ENCODE results near the gene R3HDM2.

The R3HDM2 gene

DNA sequence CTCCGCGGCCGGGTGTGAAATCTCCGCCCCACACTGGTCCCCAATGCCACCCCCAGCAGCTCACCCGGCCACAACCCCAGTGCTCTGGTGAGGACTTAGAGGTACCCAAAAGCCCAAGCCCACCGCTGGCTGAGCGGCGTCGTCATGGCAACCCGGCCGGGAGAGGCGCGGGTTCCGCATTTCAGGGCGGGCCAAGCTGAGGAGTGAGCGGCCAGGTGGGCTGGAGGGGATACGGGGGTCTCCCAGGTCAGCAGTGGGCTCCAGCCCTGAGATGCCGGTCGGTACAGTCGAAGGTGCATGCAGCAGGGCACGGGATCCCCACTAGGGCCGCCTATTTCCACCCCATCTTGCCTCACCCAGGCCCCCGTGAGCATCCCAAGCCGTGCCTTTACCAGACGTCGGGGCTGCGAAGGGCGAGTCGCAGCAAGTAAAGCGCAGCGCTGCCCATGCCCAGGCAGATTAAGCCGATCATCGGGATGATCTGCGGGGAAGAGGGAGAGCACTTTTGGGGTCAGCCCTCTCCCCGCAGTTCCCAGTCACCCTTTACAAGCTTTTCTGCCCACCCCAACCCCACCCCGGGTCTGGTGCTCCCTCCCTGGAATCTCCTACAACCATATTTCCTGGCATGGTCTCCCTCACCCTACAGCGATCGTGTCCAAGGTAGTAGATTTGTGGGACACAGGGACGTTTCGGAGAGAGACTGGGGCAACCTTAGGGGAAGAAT lies 194.5 kb downstream of the R3HDM2 start:
- TF ChIP-seq, protein P1, sequence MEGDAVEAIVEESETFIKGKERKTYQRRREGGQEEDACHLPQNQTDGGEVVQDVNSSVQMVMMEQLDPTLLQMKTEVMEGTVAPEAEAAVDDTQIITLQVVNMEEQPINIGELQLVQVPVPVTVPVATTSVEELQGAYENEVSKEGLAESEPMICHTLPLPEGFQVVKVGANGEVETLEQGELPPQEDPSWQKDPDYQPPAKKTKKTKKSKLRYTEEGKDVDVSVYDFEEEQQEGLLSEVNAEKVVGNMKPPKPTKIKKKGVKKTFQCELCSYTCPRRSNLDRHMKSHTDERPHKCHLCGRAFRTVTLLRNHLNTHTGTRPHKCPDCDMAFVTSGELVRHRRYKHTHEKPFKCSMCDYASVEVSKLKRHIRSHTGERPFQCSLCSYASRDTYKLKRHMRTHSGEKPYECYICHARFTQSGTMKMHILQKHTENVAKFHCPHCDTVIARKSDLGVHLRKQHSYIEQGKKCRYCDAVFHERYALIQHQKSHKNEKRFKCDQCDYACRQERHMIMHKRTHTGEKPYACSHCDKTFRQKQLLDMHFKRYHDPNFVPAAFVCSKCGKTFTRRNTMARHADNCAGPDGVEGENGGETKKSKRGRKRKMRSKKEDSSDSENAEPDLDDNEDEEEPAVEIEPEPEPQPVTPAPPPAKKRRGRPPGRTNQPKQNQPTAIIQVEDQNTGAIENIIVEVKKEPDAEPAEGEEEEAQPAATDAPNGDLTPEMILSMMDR (IDR thresholded peaks at IDR 0.05) = no peak
- Histone ChIP-seq H3K9me3 (no peaks in the 10 kb centered on the region), H3K4me1 (peaks cover 5 to 82% (median 71%) of the 10 kb centered on the region in 4 donors), H3K36me3 (peaks cover 0 to 37% (median 32%) of the 10 kb centered on the region in 3 donors), H3K27ac (peak overlapping the region; percentile 90 to 95), H3K27me3 (peaks cover 0 to 25% of the 10 kb centered on the region in 2 donors), H3K4me3 (peak overlapping the region; percentile 49 to 51)
- intact Hi-C loops (cut with DNase I; ENCODE audit: low total_unique reads) = no loop called here
- no peak for DNase-seq

DNA sequence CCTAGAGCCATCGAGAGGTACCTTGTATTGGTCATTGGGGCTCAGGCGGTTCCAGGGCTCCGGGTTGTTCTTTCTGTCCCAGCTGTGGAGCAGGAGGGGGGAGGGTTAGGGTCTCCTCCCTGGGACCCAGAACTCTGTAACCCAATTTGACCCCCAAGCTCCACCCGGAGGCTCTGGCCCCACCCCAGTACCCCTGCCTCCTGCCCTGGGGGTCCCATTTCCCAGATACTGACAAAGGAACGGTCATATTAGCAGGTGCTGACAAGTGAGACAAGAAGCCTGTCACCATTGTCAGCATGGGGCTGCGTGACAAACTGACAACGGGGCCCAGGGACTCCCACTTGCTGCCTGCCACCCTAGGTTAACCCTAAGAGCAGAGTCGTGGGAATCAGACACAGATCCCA lies 195.1 kb downstream of the R3HDM2 start:
- TF ChIP-seq, protein P1 (IDR thresholded peaks at IDR 0.05) = no peak
- H3K4me3 ChIP-seq = peak overlapping the region; percentile 49 to 51
- H3K9me3 ChIP-seq = no peaks in the 10 kb centered on the region
- intact Hi-C loops (cut with DNase I; ENCODE audit: low total_unique reads) = no loop called here
- H3K27me3 ChIP-seq = peaks cover 0 to 19% of the 10 kb centered on the region in 2 donors
- H3K4me1 ChIP-seq = peaks cover 5 to 82% (median 72%) of the 10 kb centered on the region in 4 donors
- DNase-seq = no peak
- peak overlapping the region; percentile 90 to 95 for H3K27ac ChIP-seq
- H3K36me3 ChIP-seq = peaks cover 0 to 40% (median 35%) of the 10 kb centered on the region in 3 donors

- H3K27me3 ChIP-seq = peaks cover 0 to 13% of the 10 kb centered on the region in 2 donors
- peak overlapping the region; percentile 49 to 51 for H3K4me3 ChIP-seq
- H3K27ac ChIP-seq = peak overlapping the region; percentile 90 to 95
- intact Hi-C loops (cut with DNase I; ENCODE audit: low total_unique reads) = no loop called here
- H3K9me3 ChIP-seq = no peaks in the 10 kb centered on the region
- TF ChIP-seq, protein P1 (IDR thresholded peaks at IDR 0.05) = peak; percentile 7 to 18
- peaks cover 5 to 82% (median 72%) of the 10 kb centered on the region in 4 donors for H3K4me1 ChIP-seq
- peak; percentile 82 to 98 for DNase-seq
- H3K36me3 ChIP-seq = peaks cover 0 to 40% (median 35%) of the 10 kb centered on the region in 3 donors
Observed at GRCh38 chr12:57235017-57235727, 195.7 kb downstream of the R3HDM2 start.

DNA sequence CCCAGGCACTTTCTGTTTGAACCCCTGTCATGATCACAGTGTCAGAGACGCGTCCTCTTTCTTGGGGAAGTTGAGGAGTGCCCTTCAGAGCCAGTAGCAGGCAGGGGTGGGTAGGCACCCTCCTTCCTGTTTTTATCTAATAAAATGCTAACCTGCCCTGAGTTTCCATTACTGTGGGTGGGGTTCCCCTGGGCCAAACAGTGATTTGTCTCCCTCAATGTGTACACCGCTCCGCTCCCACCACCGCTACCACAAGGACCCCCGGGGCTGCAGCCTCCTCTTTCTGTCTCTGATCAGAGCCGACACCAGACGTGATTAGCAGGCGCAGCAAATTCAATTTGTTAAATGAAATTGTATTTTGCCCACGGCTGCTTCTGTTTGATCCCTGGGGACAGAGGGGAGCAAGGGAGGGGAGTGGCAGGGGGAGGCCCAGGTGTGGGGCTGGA lies 196.2 kb downstream of the R3HDM2 start:
- Histone ChIP-seq H3K27ac (peak overlapping the region; percentile 90 to 95), H3K36me3 (peaks cover 0 to 40% (median 35%) of the 10 kb centered on the region in 3 donors), H3K4me1 (peaks cover 5 to 77% (median 67%) of the 10 kb centered on the region in 4 donors), H3K4me3 (peak overlapping the region in 1 of 2 donors; percentile 49), H3K9me3 (no peaks in the 10 kb centered on the region), H3K27me3 (peaks cover 0 to 8% of the 10 kb centered on the region in 2 donors)
- intact Hi-C loops (cut with DNase I; ENCODE audit: low total_unique reads) = no loop called here
- TF ChIP-seq, protein P1 (IDR thresholded peaks at IDR 0.05) = no peak
- DNase-seq = no peak

DNA sequence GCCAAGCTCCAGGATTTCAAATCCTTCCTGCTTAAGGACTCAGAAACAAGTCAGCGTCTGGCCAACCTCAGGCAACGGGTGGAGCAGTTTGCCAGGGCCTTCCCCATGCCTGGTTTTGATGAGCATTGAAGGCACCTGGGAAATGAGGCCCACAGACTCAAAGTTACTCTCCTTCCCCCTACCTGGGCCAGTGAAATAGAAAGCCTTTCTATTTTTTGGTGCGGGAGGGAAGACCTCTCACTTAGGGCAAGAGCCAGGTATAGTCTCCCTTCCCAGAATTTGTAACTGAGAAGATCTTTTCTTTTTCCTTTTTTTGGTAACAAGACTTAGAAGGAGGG lies 196.6 kb downstream of the R3HDM2 start:
- H3K4me1 ChIP-seq = peaks cover 5 to 75% (median 65%) of the 10 kb centered on the region in 4 donors
- H3K9me3 ChIP-seq = no peaks in the 10 kb centered on the region
- intact Hi-C loops (cut with DNase I; ENCODE audit: low total_unique reads) = no loop called here
- peaks cover 0 to 40% (median 35%) of the 10 kb centered on the region in 3 donors for H3K36me3 ChIP-seq
- no peak overlapping the region for H3K4me3 ChIP-seq
- TF ChIP-seq, protein P1 (IDR thresholded peaks at IDR 0.05) = no peak
- DNase-seq = no peak
- H3K27ac ChIP-seq = peak overlapping the region; percentile 90 to 95
- peaks cover 0 to 7% of the 10 kb centered on the region in 2 donors for H3K27me3 ChIP-seq

Measured in tibial artery (tissue), 4 donors.